Renal cortical epithelial cell (primary cell): ENCODE results near the gene WWOX. TPM values are rescaled to one million over a fixed set of nuclear protein-coding genes. Genes with fewer than 3 reads are reported as not detected.
"Not testable (repeated sequence)": the region's sequence is repeated elsewhere in the genome, so short reads cannot be mapped to it uniquely, and the experiment has no call there.

Experiments
- DNase-seq: peaks from one replicate; pipeline ENCODE4 v3.0.0-alpha.2; 2011; ENCODE audit warnings: low read depth
- total RNA-seq: library from RNA; depleted of rRNA; stranded (reverse); fragments of >200 nt; gene quantifications from 2 replicates; pipeline ENCODE4 v1.2.3, GENCODE V29; 2014

WWOX gene
- total RNA-seq = 10.6 and 29.5 TPM in 2 replicates

DNA sequence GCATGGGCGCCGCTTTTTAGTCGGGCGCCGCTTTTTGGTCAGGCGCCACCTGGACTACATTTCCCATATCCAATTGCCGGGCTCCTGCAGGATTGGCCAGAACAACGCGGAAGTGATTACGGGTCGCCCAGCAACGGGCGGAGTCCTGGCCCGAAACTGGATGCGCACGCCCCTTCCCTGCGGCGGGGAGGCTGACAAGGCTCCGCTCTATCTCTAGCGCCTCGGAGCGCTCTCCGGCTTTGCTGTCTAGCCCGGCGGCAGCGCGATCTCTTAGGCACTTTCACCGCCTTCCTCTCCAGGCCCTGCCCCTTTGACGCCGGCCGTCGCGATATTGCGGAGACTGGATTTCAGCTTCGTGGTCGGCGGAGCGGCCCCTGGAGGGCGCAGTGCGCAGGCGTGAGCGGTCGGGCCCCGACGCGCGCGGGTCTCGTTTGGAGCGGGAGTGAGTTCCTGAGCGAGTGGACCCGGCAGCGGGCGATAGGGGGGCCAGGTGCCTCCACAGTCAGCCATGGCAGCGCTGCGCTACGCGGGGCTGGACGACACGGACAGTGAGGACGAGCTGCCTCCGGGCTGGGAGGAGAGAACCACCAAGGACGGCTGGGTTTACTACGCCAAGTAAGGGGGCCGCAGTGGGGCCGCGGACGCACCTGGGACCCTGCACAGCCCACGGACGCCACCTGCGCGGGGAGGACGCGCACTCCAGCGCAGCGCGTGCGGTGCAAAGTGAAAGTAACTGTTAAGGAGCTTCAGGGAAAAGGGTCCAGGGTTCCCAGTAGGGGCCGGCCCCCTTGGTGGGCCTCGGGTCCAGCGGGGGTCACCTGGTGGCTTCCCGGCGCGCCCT, at the start of gene WWOX:
Gene WWOX (plus strand): TSS at position 384 of the 841 bp plus-strand sequence.
- peak; percentile 93 for DNase-seq

DNA sequence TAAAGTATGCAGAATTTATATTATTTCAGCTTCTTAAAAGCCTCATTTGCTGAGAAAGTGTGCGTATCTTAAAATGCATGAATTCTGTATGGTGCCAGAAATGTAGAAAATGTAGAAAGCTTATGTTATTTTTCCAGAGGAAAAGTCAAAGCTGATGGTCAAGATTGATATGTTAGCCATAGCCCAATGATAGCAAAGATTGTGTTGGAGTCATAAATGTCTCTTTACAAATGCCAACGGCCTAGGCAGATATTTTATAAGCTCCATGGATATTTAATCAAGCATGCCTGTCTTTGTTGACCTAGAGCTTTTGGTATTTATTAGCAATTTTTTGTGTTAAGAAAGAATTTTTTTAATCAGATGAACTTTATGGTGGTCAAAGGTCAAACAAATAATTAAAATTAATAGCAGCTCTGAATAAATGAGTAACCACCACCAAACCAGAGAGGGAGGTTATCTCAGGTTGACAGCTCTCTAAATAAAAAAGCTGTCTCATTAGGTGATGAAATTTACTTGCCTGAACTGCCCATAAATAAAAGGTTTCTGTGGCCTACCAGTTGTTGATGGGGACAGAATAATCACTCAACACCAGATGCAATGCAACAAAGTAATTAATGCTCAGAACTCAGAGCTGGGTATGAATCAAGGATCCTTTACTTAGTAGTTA, 48.6 kb upstream of the WWOX start:
- DNase-seq = no peak

DNA sequence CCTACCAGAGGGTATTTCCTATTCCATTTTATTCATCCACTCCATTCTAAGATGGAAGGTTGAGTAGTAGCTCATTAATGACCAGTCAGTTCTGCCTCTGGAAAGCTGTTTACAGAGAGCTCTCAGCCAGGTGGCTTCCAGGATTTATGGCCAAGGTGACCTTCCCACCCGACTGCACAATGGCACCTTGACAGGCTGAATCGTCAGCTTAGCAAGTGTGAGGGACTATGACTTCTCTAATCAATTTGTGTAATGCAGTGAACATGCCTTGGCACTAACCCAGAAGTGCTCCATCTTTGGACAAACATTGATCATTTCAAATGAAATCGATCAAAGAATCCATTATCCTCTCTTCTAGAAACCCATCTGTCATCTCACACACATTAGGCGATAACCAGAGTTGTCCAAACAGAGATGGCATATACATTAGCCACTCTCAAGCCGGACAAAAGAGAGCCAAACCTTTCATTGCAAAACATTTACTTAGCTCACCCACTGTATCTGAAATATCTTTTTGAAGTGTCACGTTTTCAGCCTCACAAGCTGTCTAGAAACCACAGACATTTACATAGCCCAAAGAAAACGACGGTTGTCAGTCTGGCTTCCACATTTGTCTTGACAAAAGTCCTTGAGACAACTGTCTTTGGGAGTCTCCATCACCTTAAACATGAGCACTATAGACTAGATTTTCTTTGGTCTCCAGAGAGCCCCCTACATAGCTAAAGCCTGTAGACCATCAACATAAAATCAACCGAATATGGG, 41.5 kb upstream of the WWOX start:
- no peak for DNase-seq

GRCh38 chr16:78059806-78060205, 39.6 kb upstream of the WWOX start:
- DNase-seq = not testable (repeated sequence)

DNA sequence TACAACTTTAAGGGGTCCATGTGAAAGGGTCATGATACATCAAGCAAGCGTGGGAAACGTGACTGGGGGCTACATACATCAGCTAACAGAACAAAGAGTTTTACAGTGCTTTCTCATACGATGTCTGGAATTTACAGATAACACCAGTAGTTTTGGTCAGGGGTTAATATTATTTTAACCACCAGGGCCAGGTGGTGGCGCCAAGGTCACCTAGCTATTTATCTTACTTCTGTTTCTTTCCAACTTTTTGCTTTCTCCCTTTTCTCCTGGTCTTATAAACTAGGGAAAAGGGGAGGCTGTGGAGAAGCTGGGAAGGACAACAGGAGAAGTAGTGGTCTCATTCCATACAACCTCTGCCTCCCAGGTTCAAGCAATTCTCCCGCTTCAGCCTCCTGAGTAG, 39.2 kb upstream of the WWOX start:
- DNase-seq = no peak

- no peak for DNase-seq
Observed at GRCh38 chr16:78060809-78061208, 38.6 kb upstream of the WWOX start.

- no peak for DNase-seq
Observed at GRCh38 chr16:78065319-78065718, 34.1 kb upstream of the WWOX start.

- no peak for DNase-seq
Observed at GRCh38 chr16:78069913-78070312, 29.5 kb upstream of the WWOX start.

- no peak for DNase-seq
Observed at GRCh38 chr16:78072275-78072674, 27.2 kb upstream of the WWOX start.

GRCh38 chr16:78075800-78076199, 23.7 kb upstream of the WWOX start:
- DNase-seq = no peak

DNA sequence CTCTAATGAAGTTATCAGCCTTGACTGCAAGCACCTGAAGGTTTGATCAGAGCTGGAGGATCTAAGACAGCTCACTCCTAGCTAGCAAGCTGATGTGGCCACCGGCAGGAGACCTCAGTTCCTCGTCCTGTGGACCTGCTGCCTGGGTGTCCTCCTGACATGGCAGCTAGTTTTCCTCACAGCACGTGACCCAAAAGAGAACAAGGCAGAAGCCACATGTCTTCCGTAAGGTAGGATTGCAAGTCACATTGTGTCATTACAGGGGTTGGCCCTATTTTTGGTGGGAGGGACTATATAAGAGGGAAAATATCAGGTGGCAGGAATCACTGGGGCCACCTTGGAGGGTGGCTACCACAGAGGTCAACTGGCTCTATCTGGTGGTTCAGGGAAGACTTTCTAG, 18.1 kb upstream of the WWOX start:
- no peak for DNase-seq

- DNase-seq = no peak
Observed at GRCh38 chr16:78091419-78091818, 8.0 kb upstream of the WWOX start.

GRCh38 chr16:78092758-78093157, 6.7 kb upstream of the WWOX start:
- DNase-seq = no peak

- no peak for DNase-seq
Observed at GRCh38 chr16:78094166-78094565, 5.3 kb upstream of the WWOX start.

- DNase-seq = no peak
Observed at GRCh38 chr16:78094998-78095397, 4.5 kb upstream of the WWOX start.

DNA sequence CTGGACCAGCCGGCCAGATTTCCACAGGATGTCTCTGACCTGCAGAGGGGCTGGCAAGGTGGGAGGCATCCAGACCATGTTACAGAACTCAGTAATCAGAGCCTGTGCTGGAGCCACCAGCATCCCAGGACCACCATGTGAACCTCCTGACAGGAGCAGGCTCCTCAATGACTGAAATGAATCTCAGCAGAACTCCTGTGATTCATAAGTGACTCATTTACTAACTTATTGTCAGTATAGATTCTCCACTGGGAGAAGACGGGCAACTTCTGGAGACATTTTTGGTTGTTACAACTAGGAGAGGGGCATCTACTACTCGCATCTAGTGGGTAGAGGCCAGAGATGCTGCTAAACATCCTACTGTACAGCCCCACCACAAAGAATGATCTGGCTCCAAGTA, 3.1 kb upstream of the WWOX start:
- DNase-seq = peak; percentile 6

- DNase-seq = no peak
Observed at GRCh38 chr16:78097548-78097947, 1.9 kb upstream of the WWOX start.

DNA sequence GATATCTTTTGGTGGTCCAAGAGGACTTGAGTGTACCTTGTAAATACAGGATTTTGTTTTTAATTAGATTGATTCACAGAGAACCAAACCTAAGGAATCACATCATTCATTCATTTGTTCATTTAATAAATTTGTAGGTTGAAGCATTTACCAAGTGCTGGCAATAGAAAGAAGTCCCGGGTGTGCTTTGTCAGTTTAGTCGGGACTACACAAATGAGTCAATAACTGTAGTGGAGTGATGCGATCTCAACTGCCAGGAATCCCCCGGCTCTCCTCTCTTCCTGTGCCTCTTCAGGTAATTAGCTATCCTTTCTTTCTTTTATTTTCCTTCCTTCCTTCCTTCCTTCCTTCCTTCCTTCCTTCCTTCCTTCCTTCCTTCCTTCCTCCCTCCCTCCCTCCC, 1.4 kb upstream of the WWOX start:
- no peak for DNase-seq

GRCh38 chr16:78098595-78099270, 721 bp upstream of the WWOX start:
- no peak for DNase-seq

DNA sequence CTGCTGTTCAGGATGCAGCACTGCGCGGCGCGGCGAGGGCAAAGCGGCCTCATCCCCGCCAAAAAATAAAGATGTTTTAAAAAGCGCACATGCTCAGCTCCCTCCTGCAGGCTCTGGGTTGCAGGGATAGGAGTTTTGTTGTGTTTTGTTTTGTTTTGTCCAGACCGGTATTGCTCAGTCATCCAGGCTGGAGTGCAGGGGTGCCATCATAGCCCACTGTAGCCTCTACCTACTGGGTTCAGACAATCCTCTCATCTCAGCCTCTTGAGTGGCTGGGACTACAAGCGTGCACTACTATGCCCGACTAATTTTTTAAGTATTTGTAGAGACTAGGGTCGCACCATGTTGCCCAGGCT, 636 bp downstream of the WWOX start:
- no peak for DNase-seq

- no peak for DNase-seq
Observed at GRCh38 chr16:78102122-78102660, 2.7 kb downstream of the WWOX start.

DNA sequence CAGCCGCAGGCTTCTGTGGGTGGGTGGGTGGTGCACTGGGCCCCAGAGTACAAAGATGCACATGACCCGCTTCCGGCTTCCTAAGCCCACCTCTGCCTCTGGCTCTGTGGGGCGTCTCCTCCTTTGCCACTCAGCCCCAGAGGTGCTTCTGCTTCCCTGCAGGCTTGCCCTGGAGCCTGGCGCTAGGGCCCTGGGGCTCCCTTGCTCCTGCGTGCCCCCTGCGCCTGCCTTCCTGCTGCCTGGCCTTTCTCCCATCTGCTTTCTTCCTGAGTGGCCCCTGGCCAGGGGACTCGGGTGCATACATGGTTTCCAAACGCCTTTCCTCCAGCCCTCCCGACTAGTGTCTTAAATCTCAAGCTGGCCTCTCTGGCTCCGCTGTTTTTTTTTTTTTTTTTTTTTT, 3.4 kb downstream of the WWOX start:
- DNase-seq = no peak
